Measurements from ENCODE around the gene NR3C1.

Gene NR3C1

GRCh38 chr5:143315214-143315613 is 88.3 kb downstream of the NR3C1 start:
- Histone ChIP-seq H3K9ac (ENCODE audit: low read depth, low read length) (no peak overlapping the region), H3K36me3 (ENCODE audit: insufficient read depth, low read length) (no peaks in the 10 kb centered on the region), H3K9me3 (ENCODE audit: control insufficient read depth, insufficient read depth, low read length) (no peaks in the 10 kb centered on the region), H3K4me1 (ENCODE audit: insufficient read depth, low read length) (no peaks in the 10 kb centered on the region)

GRCh38 chr5:143314659-143315058 is 88.8 kb downstream of the NR3C1 start:
- Histone ChIP-seq H3K9me3 (ENCODE audit: control insufficient read depth, insufficient read depth, low read length) (no peaks in the 10 kb centered on the region), H3K4me1 (ENCODE audit: insufficient read depth, low read length) (no peaks in the 10 kb centered on the region), H3K36me3 (ENCODE audit: insufficient read depth, low read length) (no peaks in the 10 kb centered on the region), H3K9ac (ENCODE audit: low read depth, low read length) (no peak overlapping the region)

- no peaks in the 10 kb centered on the region for H3K36me3 ChIP-seq (ENCODE audit: insufficient read depth, low read length)
- no peaks in the 10 kb centered on the region for H3K4me1 ChIP-seq (ENCODE audit: insufficient read depth, low read length)
- no peak overlapping the region for H3K9ac ChIP-seq (ENCODE audit: low read depth, low read length)
- H3K9me3 ChIP-seq (ENCODE audit: control insufficient read depth, insufficient read depth, low read length), result no peaks in the 10 kb centered on the region
Observed at GRCh38 chr5:143314099-143314498, 89.4 kb downstream of the NR3C1 start.

- Histone ChIP-seq H3K9me3 (ENCODE audit: control insufficient read depth, insufficient read depth, low read length) (no peaks in the 10 kb centered on the region), H3K9ac (ENCODE audit: low read depth, low read length) (no peak overlapping the region), H3K4me1 (ENCODE audit: insufficient read depth, low read length) (no peaks in the 10 kb centered on the region), H3K36me3 (ENCODE audit: insufficient read depth, low read length) (no peaks in the 10 kb centered on the region)
Observed at GRCh38 chr5:143313298-143313852, 90.1 kb downstream of the NR3C1 start.

- Histone ChIP-seq H3K9ac (ENCODE audit: low read depth, low read length) (no peak overlapping the region), H3K36me3 (ENCODE audit: insufficient read depth, low read length) (no peaks in the 10 kb centered on the region), H3K9me3 (ENCODE audit: control insufficient read depth, insufficient read depth, low read length) (no peaks in the 10 kb centered on the region), H3K4me1 (ENCODE audit: insufficient read depth, low read length) (no peaks in the 10 kb centered on the region)
Observed at GRCh38 chr5:143312822-143313221, 90.7 kb downstream of the NR3C1 start.

GRCh38 chr5:143311955-143312354 is 91.5 kb downstream of the NR3C1 start:
- no peak overlapping the region for H3K9ac ChIP-seq (ENCODE audit: low read depth, low read length)
- no peaks in the 10 kb centered on the region for H3K36me3 ChIP-seq (ENCODE audit: insufficient read depth, low read length)
- no peaks in the 10 kb centered on the region for H3K4me1 ChIP-seq (ENCODE audit: insufficient read depth, low read length)
- no peaks in the 10 kb centered on the region for H3K9me3 ChIP-seq (ENCODE audit: control insufficient read depth, insufficient read depth, low read length)

GRCh38 chr5:143311428-143311827 is 92.1 kb downstream of the NR3C1 start:
- no peaks in the 10 kb centered on the region for H3K4me1 ChIP-seq (ENCODE audit: insufficient read depth, low read length)
- no peaks in the 10 kb centered on the region for H3K36me3 ChIP-seq (ENCODE audit: insufficient read depth, low read length)
- H3K9me3 ChIP-seq (ENCODE audit: control insufficient read depth, insufficient read depth, low read length), result no peaks in the 10 kb centered on the region
- no peak overlapping the region for H3K9ac ChIP-seq (ENCODE audit: low read depth, low read length)

GRCh38 chr5:143309661-143310431 is 93.6 kb downstream of the NR3C1 start:
- Histone ChIP-seq H3K9me3 (ENCODE audit: control insufficient read depth, insufficient read depth, low read length) (peaks cover 1% of the 10 kb centered on the region; the same call in 1 of the 2 replicates), H3K36me3 (ENCODE audit: insufficient read depth, low read length) (no peaks in the 10 kb centered on the region), H3K9ac (ENCODE audit: low read depth, low read length) (no peak overlapping the region), H3K4me1 (ENCODE audit: insufficient read depth, low read length) (no peaks in the 10 kb centered on the region)

GRCh38 chr5:143308731-143309130 is 94.8 kb downstream of the NR3C1 start:
- H3K36me3 ChIP-seq (ENCODE audit: insufficient read depth, low read length), result no peaks in the 10 kb centered on the region
- no peaks in the 10 kb centered on the region for H3K4me1 ChIP-seq (ENCODE audit: insufficient read depth, low read length)
- H3K9ac ChIP-seq (ENCODE audit: low read depth, low read length), result no peak overlapping the region
- peaks cover 2% of the 10 kb centered on the region; the same call in 1 of the 2 replicates for H3K9me3 ChIP-seq (ENCODE audit: control insufficient read depth, insufficient read depth, low read length)

GRCh38 chr5:143306040-143306439 is 97.4 kb downstream of the NR3C1 start:
- Histone ChIP-seq H3K4me1 (ENCODE audit: insufficient read depth, low read length) (no peaks in the 10 kb centered on the region), H3K36me3 (ENCODE audit: insufficient read depth, low read length) (no peaks in the 10 kb centered on the region), H3K9ac (ENCODE audit: low read depth, low read length) (no peak overlapping the region), H3K9me3 (ENCODE audit: control insufficient read depth, insufficient read depth, low read length) (peaks cover 2% of the 10 kb centered on the region; the same call in 1 of the 2 replicates)

- Histone ChIP-seq H3K36me3 (ENCODE audit: insufficient read depth, low read length) (no peaks in the 10 kb centered on the region), H3K9ac (ENCODE audit: low read depth, low read length) (no peak overlapping the region), H3K9me3 (ENCODE audit: control insufficient read depth, insufficient read depth, low read length) (peaks cover 2% of the 10 kb centered on the region; the same call in 1 of the 2 replicates), H3K4me1 (ENCODE audit: insufficient read depth, low read length) (peaks cover 4% of the 10 kb centered on the region; the same call in 1 of the 2 replicates)
Observed at GRCh38 chr5:143304836-143305475, 98.5 kb downstream of the NR3C1 start.

- peaks cover 2% of the 10 kb centered on the region; the same call in 1 of the 2 replicates for H3K9me3 ChIP-seq (ENCODE audit: control insufficient read depth, insufficient read depth, low read length)
- no peak overlapping the region for H3K9ac ChIP-seq (ENCODE audit: low read depth, low read length)
- peaks cover 4% of the 10 kb centered on the region; the same call in 1 of the 2 replicates for H3K4me1 ChIP-seq (ENCODE audit: insufficient read depth, low read length)
- no peaks in the 10 kb centered on the region; the same call in 1 of the 2 replicates for H3K36me3 ChIP-seq (ENCODE audit: insufficient read depth, low read length)
Observed at GRCh38 chr5:143302341-143303045, 101.0 kb downstream of the NR3C1 start.

GRCh38 chr5:143297756-143298155 is 105.7 kb downstream of the NR3C1 start:
- no peak overlapping the region for H3K9ac ChIP-seq (ENCODE audit: low read depth, low read length)
- no peaks in the 10 kb centered on the region for H3K9me3 ChIP-seq (ENCODE audit: control insufficient read depth, insufficient read depth, low read length)
- H3K4me1 ChIP-seq (ENCODE audit: insufficient read depth, low read length), result peaks cover 4% of the 10 kb centered on the region; the same call in 1 of the 2 replicates
- no peaks in the 10 kb centered on the region; the same call in 1 of the 2 replicates for H3K36me3 ChIP-seq (ENCODE audit: insufficient read depth, low read length)

- Histone ChIP-seq H3K9me3 (ENCODE audit: control insufficient read depth, insufficient read depth, low read length) (no peaks in the 10 kb centered on the region), H3K9ac (ENCODE audit: low read depth, low read length) (no peak overlapping the region), H3K36me3 (ENCODE audit: insufficient read depth, low read length) (no peaks in the 10 kb centered on the region), H3K4me1 (ENCODE audit: insufficient read depth, low read length) (no peaks in the 10 kb centered on the region)
Observed at GRCh38 chr5:143290125-143290524, 113.4 kb downstream of the NR3C1 start.
